GM13976 (cell line): ENCODE measurements around the gene GOT1.
A peak's percentile ranks its signal among the peaks of the same experiment; 100 is the strongest.

Experiments
- DNase-seq: peaks from one replicate; pipeline ENCODE4 v3.0.0; 2012; ENCODE audit warnings: low spot score
- in situ Hi-C: fragments of 300-500 bp; cut with MboI; formaldehyde crosslinking; loops from one replicate; pipeline ENCODE4 v1.12.0; 2022; ENCODE audit warnings: low sequenced_read_pairs, mixed read lengths, inconsistent platforms; ENCODE audit not compliant: unreplicated experiment
- TF ChIP-seq, protein P1 (sequence below): IDR thresholded peaks from 2 replicates; pipeline ENCODE4 v1.5.1; 2012; ENCODE audit warnings: borderline replicate concordance, mild to moderate bottlenecking; ENCODE audit not compliant: insufficient read depth; ENCODE audit errors: extremely low read depth, missing control alignments, control extremely low read depth

Gene GOT1

DNA sequence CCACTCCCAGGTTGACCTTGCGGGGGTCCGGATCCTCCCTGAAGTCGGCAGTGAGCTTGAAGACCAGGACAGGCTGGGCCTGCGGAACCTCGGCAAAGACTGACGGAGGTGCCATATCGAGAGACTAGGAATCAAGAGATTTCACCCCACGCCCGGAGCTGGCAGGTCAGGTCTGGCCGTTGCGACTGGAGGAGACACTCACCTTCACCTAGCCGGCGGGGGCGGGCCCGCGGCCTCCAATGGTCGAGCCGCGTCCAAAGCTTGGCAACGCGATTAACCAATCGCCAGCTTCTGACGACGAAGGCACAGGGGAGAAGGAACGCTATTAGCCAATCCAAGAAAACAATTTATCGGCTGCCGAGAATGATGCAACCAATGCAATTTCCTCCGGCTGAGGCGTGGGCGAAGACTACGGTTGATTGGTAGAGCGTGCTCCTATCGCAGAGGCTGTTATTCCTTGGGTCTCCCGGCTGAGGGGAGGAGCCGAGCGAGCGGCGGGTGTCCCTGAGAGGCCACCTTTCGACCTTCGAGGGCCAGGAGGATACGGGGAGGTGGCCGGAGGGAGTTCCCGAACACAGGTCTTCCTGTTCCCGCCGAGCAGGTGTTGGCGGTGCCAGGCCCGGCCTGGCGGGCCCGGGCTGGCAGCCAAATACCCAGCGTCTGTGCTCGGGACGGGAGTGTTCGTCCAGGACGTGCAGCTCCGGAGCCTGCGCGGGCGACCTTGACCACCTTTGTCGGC, at the start of gene GOT1:
GOT1 (minus strand) TSS at position 174 of the 739 bp plus-strand sequence; CDS start at position 115, 59 bp downstream.
- in situ Hi-C loops = loop anchor here (10.0 to 25.0 kb wide), 2 partner anchors 184 to 282 kb away; no protein-coding TSS in a partner anchor
- TF ChIP-seq, protein P1, sequence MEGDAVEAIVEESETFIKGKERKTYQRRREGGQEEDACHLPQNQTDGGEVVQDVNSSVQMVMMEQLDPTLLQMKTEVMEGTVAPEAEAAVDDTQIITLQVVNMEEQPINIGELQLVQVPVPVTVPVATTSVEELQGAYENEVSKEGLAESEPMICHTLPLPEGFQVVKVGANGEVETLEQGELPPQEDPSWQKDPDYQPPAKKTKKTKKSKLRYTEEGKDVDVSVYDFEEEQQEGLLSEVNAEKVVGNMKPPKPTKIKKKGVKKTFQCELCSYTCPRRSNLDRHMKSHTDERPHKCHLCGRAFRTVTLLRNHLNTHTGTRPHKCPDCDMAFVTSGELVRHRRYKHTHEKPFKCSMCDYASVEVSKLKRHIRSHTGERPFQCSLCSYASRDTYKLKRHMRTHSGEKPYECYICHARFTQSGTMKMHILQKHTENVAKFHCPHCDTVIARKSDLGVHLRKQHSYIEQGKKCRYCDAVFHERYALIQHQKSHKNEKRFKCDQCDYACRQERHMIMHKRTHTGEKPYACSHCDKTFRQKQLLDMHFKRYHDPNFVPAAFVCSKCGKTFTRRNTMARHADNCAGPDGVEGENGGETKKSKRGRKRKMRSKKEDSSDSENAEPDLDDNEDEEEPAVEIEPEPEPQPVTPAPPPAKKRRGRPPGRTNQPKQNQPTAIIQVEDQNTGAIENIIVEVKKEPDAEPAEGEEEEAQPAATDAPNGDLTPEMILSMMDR = peak; percentile 0

DNA sequence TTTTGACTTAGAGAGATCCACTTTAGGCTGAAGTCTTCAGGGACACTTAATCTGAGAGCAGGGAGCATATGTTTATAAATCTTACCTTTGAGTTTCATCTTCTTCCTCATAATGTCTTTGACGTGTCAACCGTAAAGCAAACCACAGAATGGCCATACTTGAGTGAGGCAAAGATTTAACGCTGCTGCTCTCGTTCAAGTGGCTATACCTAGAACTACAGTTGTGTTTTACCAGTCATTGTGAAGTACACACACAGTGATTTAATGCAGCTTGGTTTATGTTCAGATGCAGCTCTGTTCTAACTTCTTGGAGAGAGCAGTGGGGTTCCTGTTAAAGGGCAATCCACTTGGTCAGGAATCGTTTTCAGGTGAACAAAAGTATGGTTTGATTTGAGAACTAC, 39.9 kb upstream of the GOT1 start:
- in situ Hi-C loops = no loop called here
- no peak for DNase-seq
- TF ChIP-seq, protein P1 = no peak

More for the DNA sequence above, at the start of gene GOT1:
- DNase-seq = peak; percentile 99

DNA sequence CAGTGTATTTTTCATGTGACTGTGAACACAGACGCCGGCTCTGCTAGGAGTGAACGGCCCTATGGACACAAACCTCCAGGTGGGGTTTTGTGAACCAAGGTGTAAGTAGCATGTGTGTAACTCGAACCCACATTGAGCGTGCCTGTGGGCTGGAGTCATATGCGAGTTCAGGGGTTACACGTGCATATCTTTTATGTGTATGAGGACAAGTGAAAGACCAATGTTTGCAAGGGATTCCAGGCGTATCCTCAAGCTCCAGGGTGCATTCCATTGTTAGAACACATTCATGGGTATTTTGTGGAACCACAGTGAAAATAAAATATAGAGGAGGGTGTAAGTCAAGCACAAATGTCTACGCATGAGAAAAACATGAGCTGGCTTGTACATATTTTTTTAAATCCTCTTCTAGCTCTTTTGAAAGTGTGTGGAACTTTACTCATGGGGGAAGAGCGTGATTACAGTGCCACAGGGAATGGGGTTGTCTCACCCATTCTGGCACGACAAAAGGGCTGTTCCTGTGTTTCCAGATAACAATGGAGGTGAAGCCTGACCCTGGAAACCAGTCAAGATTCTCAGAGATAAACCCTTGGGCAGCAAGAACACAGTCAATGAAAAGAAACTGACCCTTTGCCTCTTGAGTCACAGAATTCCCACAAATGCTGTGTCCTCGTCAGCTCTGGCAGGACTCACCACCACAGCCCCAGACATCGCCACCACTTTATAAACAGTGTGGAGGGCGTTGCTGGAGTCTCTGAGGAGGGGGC, 37.0 kb upstream of the GOT1 start:
- no peak for DNase-seq
- in situ Hi-C loops = no loop called here
- TF ChIP-seq, protein P1 = no peak

GRCh38 chr10:99466632-99467223, 36.3 kb upstream of the GOT1 start:
- in situ Hi-C loops = no loop called here
- TF ChIP-seq, protein P1 = no peak
- no peak for DNase-seq

- TF ChIP-seq, protein P1 = no peak
- no peak for DNase-seq
- in situ Hi-C loops = no loop called here
These were observed 30.8 kb upstream of the GOT1 start for GRCh38 chr10:99461230-99461629.

GRCh38 chr10:99460070-99460469, 29.6 kb upstream of the GOT1 start:
- in situ Hi-C loops = no loop called here
- no peak for DNase-seq
- TF ChIP-seq, protein P1 = no peak
